Hindlimb muscle (tissue), 1 donor: Measurements from ENCODE around the gene FXYD3. TPM values are rescaled to one million over a fixed set of nuclear protein-coding genes. Genes with fewer than 3 reads are reported as not detected.
"Not testable (repeated sequence)": the region's sequence is repeated elsewhere in the genome, so short reads cannot be mapped to it uniquely, and the experiment has no call there.

Experiments used
- DNase-seq: peaks from one replicate; pipeline ENCODE4 v3.0.0-alpha.2; 2013
- polyA plus RNA-seq: library from polyadenylated mRNA; unstranded; fragments of 120-200 nt; gene quantifications from one replicate; pipeline ENCODE4 v1.2.1, GENCODE V29; 2013; ENCODE audit not compliant: insufficient read length

Gene FXYD3
- polyA plus RNA-seq, 1 donor: 0.97 TPM

DNA sequence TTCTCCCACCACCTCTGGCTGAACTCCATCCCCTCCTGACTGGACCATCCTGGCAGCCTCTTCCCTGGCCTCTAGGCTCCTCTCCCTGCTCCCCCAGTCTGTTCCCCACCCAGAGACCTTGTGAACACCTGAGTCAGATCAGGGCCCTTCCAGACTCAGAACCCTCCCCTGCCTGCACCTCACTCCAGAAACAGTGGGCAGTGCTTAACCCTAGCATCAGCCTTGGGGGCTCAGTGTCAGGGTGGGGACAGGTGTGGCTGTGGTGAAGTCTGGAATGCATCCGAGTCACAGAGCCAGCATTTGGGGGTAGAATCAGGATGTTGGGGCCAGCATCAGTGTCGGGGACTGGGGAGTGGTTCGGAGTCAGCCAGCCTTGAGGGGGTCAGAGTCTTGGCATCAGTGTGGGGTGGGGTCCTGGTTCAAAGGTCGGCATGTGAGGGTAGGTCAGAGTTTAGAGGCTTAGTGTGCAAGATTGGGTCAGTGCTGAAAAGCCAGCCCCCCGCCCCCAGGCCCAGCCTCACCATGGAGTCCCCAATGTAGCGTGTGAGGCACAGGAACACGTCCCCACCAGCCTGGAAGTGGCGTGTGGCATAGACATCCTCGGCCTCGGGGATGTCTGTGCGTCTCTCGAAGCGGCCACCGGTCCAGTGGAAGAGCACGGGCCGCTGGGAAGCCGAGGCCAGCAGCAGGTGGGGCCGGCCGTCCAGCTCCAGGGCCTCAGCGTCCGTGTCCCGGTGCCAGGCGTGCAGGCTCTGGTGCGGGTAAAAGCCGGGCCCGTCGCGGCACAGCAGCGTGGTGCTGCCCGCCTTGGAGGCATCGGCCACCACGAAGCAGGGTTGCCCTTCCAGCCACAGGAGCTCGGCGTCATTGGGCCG is 10.4 kb downstream of the FXYD3 start:
- no peak for DNase-seq

DNA sequence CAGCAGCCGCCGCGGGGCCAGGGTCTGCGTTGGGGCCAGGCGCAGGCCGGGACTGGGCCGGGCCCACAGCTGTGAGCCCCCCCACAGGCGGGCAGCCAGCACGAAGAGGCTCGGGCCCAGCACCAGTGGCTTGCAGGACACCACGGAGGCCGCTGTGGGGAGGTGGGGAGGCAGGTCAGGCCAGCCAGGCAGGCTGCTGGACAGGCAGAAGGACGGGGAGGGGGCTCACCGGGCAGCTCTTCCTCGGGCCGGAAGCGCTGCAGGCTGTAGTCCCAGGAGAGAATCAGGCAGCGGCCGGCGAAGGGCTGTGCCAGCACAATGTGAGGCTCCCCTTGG is 11.0 kb downstream of the FXYD3 start:
- DNase-seq: peak; percentile 53

GRCh38 chr19:35127871-35128270 is 12.2 kb downstream of the FXYD3 start:
- DNase-seq: no peak

DNA sequence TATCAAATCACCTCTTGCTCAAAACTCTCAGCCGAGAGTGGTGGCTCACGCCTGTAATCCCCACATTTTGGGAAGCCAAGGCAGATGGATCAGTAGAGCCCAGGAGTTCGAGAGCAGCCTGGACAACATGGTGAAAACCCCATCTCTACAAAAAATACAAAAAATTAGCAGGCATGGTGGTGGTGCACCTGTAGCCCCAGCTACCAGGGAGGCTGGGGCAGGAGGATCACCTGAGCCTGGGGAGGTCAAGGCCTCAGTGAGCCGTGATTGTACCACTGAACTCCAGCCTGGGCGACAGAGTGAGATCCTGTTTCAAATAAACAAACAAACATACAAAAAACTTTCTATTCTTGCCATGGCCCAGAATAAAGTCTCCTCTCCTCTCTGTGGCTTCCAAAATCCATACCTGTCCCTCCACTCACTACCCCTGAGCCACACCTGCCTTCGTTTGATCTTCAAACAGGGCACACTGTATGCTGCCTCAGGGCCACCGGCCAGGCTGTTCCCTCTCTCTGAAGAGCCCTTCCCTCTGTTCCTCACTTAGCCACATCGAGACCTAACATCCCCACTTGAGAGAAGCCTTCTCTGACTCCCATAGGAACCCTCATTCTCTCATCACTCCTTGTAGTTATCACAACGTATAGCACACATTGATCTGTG is 12.9 kb downstream of the FXYD3 start:
- DNase-seq: no peak

GRCh38 chr19:35129724-35130274 is 14.2 kb downstream of the FXYD3 start:
- not testable (repeated sequence) for DNase-seq

- DNase-seq: no peak
Measured at GRCh38 chr19:35130761-35131720, 15.4 kb downstream of the FXYD3 start.

DNA sequence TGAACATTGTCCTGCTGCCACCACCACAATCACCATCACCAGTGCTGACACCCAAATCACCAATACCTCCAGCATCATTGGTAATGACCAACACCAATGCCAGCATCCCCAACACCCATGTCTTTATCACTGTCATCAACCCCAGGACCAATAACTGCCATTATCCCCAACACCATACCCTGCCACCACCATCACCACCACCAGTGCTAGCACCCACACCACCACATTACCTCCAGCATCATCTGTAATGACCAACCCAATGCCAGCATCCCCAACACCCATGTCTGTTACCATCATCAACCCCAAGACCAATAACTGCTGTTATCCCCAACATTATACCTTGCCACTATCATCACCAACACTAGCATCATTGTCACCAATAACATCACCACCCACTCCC is 16.6 kb downstream of the FXYD3 start:
- DNase-seq: no peak

- no peak for DNase-seq
Measured at GRCh38 chr19:35133826-35134225, 18.2 kb downstream of the FXYD3 start.

GRCh38 chr19:35134601-35135242 is 19.1 kb downstream of the FXYD3 start, which contains the start of gene LGI4:
TSS of gene LGI4 (minus strand) at chr19:35135059. CDS start at chr19:35134680, 379 bp downstream.
- DNase-seq: no peak

- DNase-seq: peak; percentile 88
Measured at GRCh38 chr19:35135389-35135909, 19.8 kb downstream of the FXYD3 start.

DNA sequence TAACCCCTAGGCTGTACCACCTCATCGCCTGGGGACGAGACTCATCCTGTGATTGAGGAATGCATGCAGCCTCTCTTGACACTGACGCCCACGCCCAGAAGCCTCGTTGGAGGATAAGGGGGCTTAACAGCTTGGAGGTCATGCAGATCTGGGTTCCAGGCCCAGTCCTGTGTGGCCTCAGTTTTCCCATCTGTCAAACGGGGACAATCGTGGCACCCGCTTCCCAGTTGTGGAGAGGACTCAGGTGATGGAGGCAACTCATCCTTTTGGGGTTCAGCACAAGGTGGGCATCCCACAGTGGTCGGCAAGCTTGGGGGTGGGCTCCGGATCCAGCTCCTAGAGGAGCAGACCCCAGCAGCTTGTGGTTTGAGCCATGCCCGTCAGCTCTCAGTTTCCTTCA is 20.6 kb downstream of the FXYD3 start:
- no peak for DNase-seq

DNA sequence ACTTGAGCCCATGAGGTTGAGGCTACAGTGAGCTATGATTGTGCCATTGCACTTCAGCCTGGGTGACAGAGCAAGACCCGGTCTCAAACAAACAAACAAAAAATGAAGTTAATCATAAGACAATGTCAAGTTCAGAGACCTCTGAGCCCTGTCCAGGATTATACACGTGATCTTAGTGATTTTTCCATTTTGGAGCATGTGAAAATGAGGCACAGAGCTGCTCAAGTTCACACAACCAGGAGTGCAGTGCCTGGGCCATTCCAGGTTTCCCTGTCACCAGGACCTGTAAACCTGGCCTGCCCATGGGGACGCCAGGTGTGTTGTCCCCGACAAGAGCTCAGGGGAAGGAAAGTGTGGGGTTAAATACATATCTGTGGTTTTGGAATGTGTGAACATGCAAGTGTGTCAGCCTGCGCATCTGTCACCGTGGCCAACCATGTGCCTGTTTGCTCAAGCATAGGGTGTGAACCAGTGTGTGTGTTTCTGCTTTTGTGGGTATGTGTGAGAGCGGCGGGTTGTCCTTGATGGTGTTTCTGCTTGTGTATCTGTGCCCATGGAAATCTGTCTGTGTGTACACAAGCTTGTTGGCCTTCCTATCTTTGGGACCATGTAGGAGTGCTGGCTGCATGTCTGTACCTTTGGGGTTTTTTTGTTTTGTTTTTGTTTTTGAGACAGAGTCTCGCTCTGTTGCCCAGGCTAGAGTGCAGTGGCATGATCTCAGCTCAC is 21.5 kb downstream of the FXYD3 start:
- DNase-seq: no peak

DNA sequence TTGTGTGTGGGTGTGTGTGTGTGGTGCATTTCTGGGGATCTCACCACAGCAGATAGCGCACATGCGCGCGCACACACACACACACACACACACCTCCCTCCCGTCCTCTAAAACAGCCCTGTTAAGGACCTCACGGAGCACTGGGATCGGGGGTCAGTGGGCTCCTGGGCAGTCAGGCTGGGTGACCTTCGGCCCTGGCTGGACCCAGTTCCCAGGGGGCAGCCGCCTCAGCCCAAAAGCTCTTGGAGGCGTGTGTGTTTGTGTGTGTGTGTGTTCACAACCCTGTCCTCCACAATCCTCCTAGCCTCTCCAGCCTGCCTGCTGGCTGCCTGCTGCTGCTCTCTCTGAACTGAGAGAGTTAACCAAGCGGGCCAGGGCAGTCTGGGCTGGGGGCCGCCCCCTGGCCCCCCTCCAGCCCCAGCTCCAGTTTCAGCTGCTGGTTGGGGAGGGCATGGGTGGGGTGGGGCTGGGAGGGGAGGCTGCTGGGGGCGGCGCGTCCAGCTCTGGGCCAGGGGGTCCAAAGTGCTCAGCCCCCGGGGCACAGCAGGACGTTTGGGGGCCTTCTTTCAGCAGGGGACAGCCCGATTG is 22.8 kb downstream of the FXYD3 start, which contains the start of gene FXYD1:
Gene FXYD1 (plus strand): TSS at position 520 of the 588 bp plus-strand sequence. CDS start 1,256 bp downstream, outside the sequence.
- peak; percentile 87 for DNase-seq

- DNase-seq: no peak
Measured at GRCh38 chr19:35140207-35140961, 24.8 kb downstream of the FXYD3 start.

- peak; percentile 63 for DNase-seq
Measured at GRCh38 chr19:35140962-35141836, 25.6 kb downstream of the FXYD3 start.

DNA sequence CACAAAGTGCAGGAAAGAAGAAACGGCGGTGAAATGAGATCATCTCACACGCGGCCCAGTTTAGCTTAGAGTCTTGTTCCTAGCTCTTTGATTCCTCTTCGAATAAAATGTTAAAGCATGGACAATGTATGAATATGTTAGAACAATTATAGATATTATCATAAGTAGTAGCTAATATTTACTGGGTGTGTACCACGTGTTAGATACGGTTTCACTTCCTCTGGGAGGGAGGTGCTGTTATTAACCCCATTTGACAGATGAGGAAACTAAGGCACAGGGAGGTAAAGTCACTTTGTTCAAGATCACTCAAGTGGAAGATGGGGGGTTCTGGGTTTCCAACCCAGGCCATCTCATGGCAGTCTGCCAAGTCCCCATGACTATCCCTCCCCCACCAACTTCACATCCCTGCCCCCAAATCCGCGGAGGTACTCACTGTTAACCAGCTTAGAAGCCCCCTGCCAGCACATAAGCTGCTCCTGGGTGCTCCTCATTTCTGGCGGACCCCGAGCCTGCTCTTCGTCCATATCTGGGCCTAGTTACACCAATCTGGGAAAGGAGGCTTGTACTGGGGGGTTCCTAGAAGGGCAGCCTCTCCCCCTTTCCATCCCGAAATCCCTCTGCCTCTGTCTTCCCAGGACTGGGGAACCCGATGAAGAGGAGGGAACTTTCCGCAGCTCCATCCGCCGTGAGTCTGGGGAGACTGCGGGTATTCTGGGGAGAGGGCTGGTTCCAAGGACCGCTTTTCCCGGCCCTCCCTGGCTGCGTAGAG is 26.4 kb downstream of the FXYD3 start:
- DNase-seq: no peak

- DNase-seq: no peak
Measured at GRCh38 chr19:35142606-35143230, 27.1 kb downstream of the FXYD3 start.
